AG09309 (cell line): ENCODE results near the gene GTF2IRD1.
A peak's percentile ranks its signal among the peaks of the same experiment; 100 is the strongest.

Experiments used
- DNase-seq: peaks from one replicate; pipeline ENCODE4 v3.0.0-alpha.2; 2010; ENCODE audit warnings: low read depth
- H3K4me3 ChIP-seq: 2 replicates; pipeline ENCODE4 v1.5.1; 2011; ENCODE audit warnings: mild to moderate bottlenecking, low read depth, low read length, moderate library complexity; ENCODE audit not compliant: control insufficient read depth
- CTCF ChIP-seq: IDR thresholded peaks from 2 replicates; pipeline ENCODE4 v1.5.1; 2011; ENCODE audit warnings: mild to moderate bottlenecking, low read depth, low read length, inconsistent platforms; ENCODE audit not compliant: insufficient read depth, control insufficient read depth; ENCODE audit errors: missing control alignments

The GTF2IRD1 gene

DNA sequence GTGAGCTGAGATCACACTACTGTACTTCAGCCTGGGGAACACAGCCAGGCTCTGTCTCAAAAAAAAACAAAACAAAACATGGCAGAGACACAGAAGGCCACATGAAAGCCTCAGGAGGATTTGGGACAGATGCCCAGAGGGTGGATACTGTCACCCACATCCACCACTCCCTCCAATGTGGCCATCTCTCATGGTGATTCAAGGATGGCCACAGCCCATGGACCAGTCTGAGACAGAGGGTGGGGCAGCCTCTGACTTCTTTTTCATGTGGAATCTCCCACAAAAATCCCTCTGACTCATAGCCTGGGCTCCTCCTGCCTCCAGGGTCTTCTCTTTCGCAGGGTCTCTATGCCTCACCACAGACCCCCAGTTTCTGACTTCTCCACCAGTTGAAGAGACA lies 144.9 kb downstream of the GTF2IRD1 start:
- peak; percentile 51 for DNase-seq
- H3K4me3 ChIP-seq = no peak overlapping the region
- no peak for TF ChIP-seq CTCF

- DNase-seq = no peak
- no peak overlapping the region for H3K4me3 ChIP-seq
- no peak for TF ChIP-seq CTCF
Observed at GRCh38 chr7:74599244-74599643, 145.5 kb downstream of the GTF2IRD1 start.

GRCh38 chr7:74604326-74605020 lies 150.8 kb downstream of the GTF2IRD1 start:
- no peak for DNase-seq
- TF ChIP-seq CTCF = no peak
- H3K4me3 ChIP-seq = no peak overlapping the region

GRCh38 chr7:74606101-74606908 lies 152.6 kb downstream of the GTF2IRD1 start:
- TF ChIP-seq CTCF = no peak
- H3K4me3 ChIP-seq = peak overlapping the region; percentile 9

DNA sequence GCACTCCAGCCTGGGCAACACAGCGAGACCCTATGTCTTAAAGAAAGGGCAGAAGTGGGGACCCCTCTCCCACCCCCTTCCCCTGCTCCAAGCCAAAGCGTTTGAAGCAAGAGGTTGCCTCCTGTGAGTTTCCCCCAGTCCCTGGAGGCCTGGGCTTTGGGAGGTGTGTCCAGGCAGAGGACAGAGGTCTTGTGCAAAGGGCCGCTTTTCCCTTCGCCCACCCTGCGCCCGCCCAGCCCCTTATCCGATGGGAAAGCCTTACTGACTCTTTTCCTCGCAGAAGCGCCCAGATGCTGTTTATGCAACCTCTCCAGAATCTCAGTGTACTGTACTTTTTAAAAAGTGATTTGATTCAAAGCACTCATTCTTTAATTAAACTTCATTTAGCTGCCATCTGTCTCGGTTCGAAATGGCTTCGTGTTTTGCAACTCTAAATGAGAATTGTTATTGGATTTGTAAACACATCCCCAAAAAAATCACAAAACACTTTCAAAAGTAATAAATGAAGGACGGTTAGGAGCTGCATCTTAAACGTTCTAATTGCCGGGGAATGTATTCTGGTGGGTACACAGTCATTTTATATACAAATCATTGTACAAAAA lies 153.3 kb downstream of the GTF2IRD1 start:
- DNase-seq = no peak
- H3K4me3 ChIP-seq = peak overlapping the region; percentile 9

More at GRCh38 chr7:74606101-74606908, 152.6 kb downstream of the GTF2IRD1 start:
- no peak for DNase-seq

More for the DNA sequence above, 153.3 kb downstream of the GTF2IRD1 start:
- no peak for TF ChIP-seq CTCF
